Gastrocnemius medialis (tissue), 4 donors: ENCODE results near the gene SDC3. TPM values are rescaled to one million over a fixed set of nuclear protein-coding genes. Genes with fewer than 3 reads are reported as not detected.

Experiments
- ATAC-seq, 2 donors: fragments of 150-250 bp; one replicate each; pipeline ENCODE4 v1.9.1; 2016
- DNase-seq, 2 donors: peaks; one replicate each; pipeline ENCODE4 v3.0.0-alpha.2; 2019
- H3K27ac ChIP-seq, 4 donors: fragments of 200-600 bp; sonication (generic); 1 replicate in 1 of 4; 2 replicates in 3 of 4; pipeline ENCODE4 v1.5.1; 2016 to 2018; ENCODE audit warnings: mild to moderate bottlenecking in 2 of 4, moderate library complexity in 1 of 4
- H3K27me3 ChIP-seq, 3 donors: fragments of 200-600 bp; sonication (generic) in 2 of 3; 1 replicate in 1 of 3; 2 replicates in 2 of 3; pipeline versions ENCODE4 v1.5.1 to v1.6.0; 2016 to 2019; ENCODE audit warnings: mild to moderate bottlenecking in 1 of 3, moderate library complexity in 1 of 3
- H3K36me3 ChIP-seq, 2 donors: fragments of 200-600 bp; sonication (generic) in 1 of 2; one replicate each; pipeline ENCODE4 v1.5.1; 2017 to 2018
- H3K4me1 ChIP-seq, 2 donors: fragments of 200-600 bp; sonication (generic) in 1 of 2; one replicate each; pipeline ENCODE4 v1.5.1; 2016 to 2017; ENCODE audit warnings: mild to moderate bottlenecking in 2 of 2
- H3K4me3 ChIP-seq, 4 donors: fragments of 200-600 bp; sonication (generic) in 3 of 4; 1 replicate in 1 of 4; 2 replicates in 3 of 4; pipeline ENCODE4 v1.5.1; 2016 to 2019; ENCODE audit warnings: mild to moderate bottlenecking in 2 of 4
- H3K9me3 ChIP-seq, 3 donors: fragments of 200-600 bp; sonication (generic) in 2 of 3; 1 replicate in 1 of 3; 2 replicates in 2 of 3; pipeline ENCODE4 v1.5.1; 2016 to 2019
- POLR2A ChIP-seq, 2 donors: fragments of 450-650 bp; IDR thresholded peaks; one replicate each; pipeline ENCODE4 v1.6.1; 2017; ENCODE audit warnings: antibody characterized with exemption in 2 of 2, mild to moderate bottlenecking in 2 of 2, moderate library complexity in 2 of 2
- in situ Hi-C, 4 donors: fragments of 200-750 bp; cut with MboI; loops; one replicate each; pipeline versions ENCODE4 v1.15.0 to v1.8.0; 2017; ENCODE audit warnings: low sequenced_read_pairs in 4 of 4
- intact Hi-C: fragments of 100-400 bp; cut with DNase I; formaldehyde crosslinking; loops from one replicate; pipeline ENCODE4 v1.15.1; 2023; ENCODE audit warnings: low total_unique reads
- total RNA-seq, 4 donors: library from RNA; depleted of rRNA; stranded (reverse); fragments of >200 nt; gene quantifications; one replicate each; pipeline versions ENCODE4 v1.1.0 to v1.2.3, GENCODE V29; 2016
- TF ChIP-seq, protein P1 (sequence below), 5 experiments: fragments of 450-650 bp in 3 of 5; fragments of 200-600 bp in 2 of 5; sonication (generic) in 2 of 5; IDR thresholded peaks in 4 of 5; conservative IDR thresholded peaks in 1 of 5; 1 replicate in 4 of 5; 2 replicates in 1 of 5; pipeline ENCODE4 v1.5.1; 2016 to 2019; ENCODE audit warnings: antibody characterized with exemption in 5 of 5, mild to moderate bottlenecking in 3 of 5, moderate library complexity in 3 of 5

Gene SDC3
- total RNA-seq, 4 donors from 2014 or later, result 2.7 to 5.6 (median 3.0) TPM

DNA sequence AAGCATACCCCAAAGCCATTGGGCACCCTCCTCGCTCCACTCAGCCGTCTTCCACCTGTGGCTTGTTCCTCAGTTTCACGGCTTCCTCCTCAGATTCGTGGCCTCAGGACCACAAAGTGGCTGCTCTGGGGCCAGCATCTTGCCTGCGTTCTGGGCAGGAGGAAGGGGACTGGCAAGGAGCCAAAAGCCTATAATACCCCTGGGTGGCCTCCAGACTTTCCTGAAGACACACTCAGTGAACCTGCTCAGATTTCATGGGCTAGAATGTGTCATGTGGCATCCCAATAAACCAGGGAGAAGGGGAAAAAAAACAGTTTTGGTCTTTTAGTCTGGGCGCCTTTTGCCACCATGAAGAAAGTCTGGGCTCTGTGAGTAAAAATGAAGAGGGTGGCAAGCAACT is 62.0 kb downstream of the SDC3 start:
- in situ Hi-C loops, result no loop called here
- H3K4me3 ChIP-seq, result no peak overlapping the region
- peaks cover 0 to 8% (median 0%) of the 10 kb centered on the region in 3 donors for H3K27me3 ChIP-seq
- peaks cover 0 to 5% of the 10 kb centered on the region in 2 donors for H3K4me1 ChIP-seq
- no peaks in the 10 kb centered on the region for H3K36me3 ChIP-seq
- ATAC-seq (no peak), DNase-seq (no peak)
- no peaks in the 10 kb centered on the region for H3K9me3 ChIP-seq
- peak overlapping the region; percentile 57 to 69 (median 61) for H3K27ac ChIP-seq
- intact Hi-C loops, result no loop called here
- no peak for TF ChIP-seq POLR2A (IDR thresholded peaks at IDR 0.05)
- TF ChIP-seq, protein P1, sequence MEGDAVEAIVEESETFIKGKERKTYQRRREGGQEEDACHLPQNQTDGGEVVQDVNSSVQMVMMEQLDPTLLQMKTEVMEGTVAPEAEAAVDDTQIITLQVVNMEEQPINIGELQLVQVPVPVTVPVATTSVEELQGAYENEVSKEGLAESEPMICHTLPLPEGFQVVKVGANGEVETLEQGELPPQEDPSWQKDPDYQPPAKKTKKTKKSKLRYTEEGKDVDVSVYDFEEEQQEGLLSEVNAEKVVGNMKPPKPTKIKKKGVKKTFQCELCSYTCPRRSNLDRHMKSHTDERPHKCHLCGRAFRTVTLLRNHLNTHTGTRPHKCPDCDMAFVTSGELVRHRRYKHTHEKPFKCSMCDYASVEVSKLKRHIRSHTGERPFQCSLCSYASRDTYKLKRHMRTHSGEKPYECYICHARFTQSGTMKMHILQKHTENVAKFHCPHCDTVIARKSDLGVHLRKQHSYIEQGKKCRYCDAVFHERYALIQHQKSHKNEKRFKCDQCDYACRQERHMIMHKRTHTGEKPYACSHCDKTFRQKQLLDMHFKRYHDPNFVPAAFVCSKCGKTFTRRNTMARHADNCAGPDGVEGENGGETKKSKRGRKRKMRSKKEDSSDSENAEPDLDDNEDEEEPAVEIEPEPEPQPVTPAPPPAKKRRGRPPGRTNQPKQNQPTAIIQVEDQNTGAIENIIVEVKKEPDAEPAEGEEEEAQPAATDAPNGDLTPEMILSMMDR (IDR thresholded peaks at IDR 0.05 in 4 of 5, conservative IDR thresholded peaks at IDR 0.05 in 1 of 5), result no peak

DNA sequence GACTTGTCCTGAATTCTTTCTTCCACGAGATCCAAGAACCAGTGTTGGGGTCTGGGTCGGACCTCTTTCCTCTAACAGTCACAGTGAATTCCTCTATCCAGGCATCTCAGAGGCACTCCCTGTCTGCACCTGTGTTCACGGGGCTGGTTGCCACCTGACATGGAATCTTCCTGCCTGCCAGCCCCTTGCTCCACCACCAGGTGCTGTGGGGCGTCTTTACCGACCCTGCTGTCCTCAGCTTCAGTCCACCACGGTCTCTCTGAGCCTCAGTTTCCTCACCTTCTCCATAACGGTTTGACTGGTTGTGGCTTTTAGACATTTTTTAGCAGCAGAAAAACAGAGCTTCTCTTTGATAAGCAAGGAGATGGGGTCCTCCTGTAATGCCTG is 62.7 kb downstream of the SDC3 start:
- intact Hi-C loops, result loop anchor here (2.0 kb wide), 1 partner anchor 21 kb away; no protein-coding TSS in a partner anchor
- in situ Hi-C loops, result no loop called here
- peaks cover 7 to 10% of the 10 kb centered on the region in 2 donors for H3K4me1 ChIP-seq
- DNase-seq, result no peak
- H3K27me3 ChIP-seq, result peaks cover 0 to 8% (median 0%) of the 10 kb centered on the region in 3 donors
- no peak overlapping the region for H3K4me3 ChIP-seq
- no peak for ATAC-seq
- peak overlapping the region in 1 of 4 donors; percentile 64 for H3K27ac ChIP-seq
- no peak for TF ChIP-seq POLR2A (IDR thresholded peaks at IDR 0.05)
- TF ChIP-seq, protein P1 (IDR thresholded peaks at IDR 0.05 in 4 of 5, conservative IDR thresholded peaks at IDR 0.05 in 1 of 5), result no peak
- H3K36me3 ChIP-seq, result no peaks in the 10 kb centered on the region
- no peaks in the 10 kb centered on the region for H3K9me3 ChIP-seq

DNA sequence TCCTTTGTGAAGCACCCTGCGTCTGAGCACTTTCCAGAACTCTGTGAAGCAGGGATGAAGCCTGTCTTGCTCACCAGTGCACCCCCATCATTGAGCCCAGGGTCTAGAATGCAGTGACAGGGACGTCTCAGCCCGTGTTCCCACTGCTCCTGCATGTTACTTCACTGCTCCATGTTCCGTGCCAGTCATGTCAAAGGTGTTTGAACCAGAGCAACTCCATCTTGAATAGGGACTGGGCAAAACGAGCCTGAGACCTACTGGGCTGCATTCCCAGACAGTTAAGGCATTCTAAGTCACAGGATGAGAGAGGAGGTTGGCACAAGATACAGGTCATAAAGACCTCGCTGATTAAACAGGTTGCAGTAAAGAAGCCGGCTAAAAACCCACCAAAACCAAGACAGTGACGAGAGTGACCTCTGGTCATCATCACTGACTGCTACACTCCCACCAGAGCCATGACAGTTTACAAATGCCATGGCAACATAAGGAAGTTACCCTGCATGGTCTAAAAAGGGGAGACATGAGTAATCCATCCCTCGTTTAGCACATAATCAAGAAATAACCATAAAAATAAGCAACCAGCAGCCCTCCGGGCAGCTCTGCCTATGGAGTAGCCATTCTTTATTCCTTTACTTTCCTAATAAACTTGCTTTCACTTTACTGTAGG is 63.2 kb downstream of the SDC3 start:
- Histone ChIP-seq H3K9me3 (no peaks in the 10 kb centered on the region), H3K36me3 (no peaks in the 10 kb centered on the region), H3K27me3 (peaks cover 0 to 8% (median 0%) of the 10 kb centered on the region in 3 donors), H3K4me1 (peaks cover 12 to 14% of the 10 kb centered on the region in 2 donors), H3K27ac (no peak overlapping the region), H3K4me3 (no peak overlapping the region)
- ATAC-seq (no peak), DNase-seq (no peak)
- TF ChIP-seq POLR2A (IDR thresholded peaks at IDR 0.05), result no peak
- TF ChIP-seq, protein P1 (IDR thresholded peaks at IDR 0.05 in 4 of 5, conservative IDR thresholded peaks at IDR 0.05 in 1 of 5), result no peak
- intact Hi-C loops (loop anchor here (2.0 kb wide), 1 partner anchor 21 kb away; no protein-coding TSS in a partner anchor), in situ Hi-C loops (no loop called here)

DNA sequence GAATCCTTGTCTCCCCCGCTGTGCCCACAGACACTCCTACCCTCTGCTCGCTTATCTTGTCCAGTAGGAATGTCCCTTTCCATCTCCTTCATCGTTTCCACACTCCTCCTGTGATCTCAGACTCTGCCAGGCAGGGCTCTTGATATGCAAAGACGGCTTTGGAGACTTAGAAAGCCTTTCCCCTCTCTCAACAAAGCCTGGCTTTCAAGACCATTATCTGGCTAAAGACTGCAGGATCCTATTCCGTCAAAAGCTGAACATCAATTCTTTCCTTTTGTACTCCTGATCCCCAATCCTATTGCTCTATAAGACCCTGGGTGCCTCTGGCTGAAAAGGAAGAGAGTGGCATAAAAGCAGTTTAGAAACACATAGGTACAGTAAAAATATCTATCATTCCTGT is 63.9 kb downstream of the SDC3 start:
- DNase-seq (no peak), ATAC-seq (no peak)
- Histone ChIP-seq H3K27ac (no peak overlapping the region), H3K4me3 (no peak overlapping the region), H3K27me3 (peaks cover 0 to 8% (median 0%) of the 10 kb centered on the region in 3 donors), H3K4me1 (peaks cover 13 to 14% of the 10 kb centered on the region in 2 donors), H3K36me3 (no peaks in the 10 kb centered on the region), H3K9me3 (no peaks in the 10 kb centered on the region)
- in situ Hi-C loops (no loop called here), intact Hi-C loops (loop anchor here (2.0 to 5.0 kb wide), 2 partner anchors 20 to 42 kb away; no protein-coding TSS in a partner anchor)
- TF ChIP-seq, protein P1 (IDR thresholded peaks at IDR 0.05 in 4 of 5, conservative IDR thresholded peaks at IDR 0.05 in 1 of 5), result no peak
- TF ChIP-seq POLR2A (IDR thresholded peaks at IDR 0.05), result no peak
